Endothelial cell of umbilical vein (primary cell): Measurements from ENCODE around the gene KRT82.

Experiments used
- CTCF ChIP-seq, 2 donors: IDR thresholded peaks; 1 replicate in 1 of 2; 2 replicates in 1 of 2; pipeline ENCODE4 v1.5.1; 2011; ENCODE audit warnings: low read length in 2 of 2, mild to moderate bottlenecking in 2 of 2, moderate library complexity in 2 of 2, control low read depth in 1 of 2, inconsistent platforms in 1 of 2, low read depth in 1 of 2; ENCODE audit not compliant: insufficient read depth in 1 of 2; ENCODE audit errors: extremely low read depth in 1 of 2
- FOS ChIP-seq: IDR thresholded peaks from 2 replicates; pipeline ENCODE4 v1.6.1; 2011; ENCODE audit warnings: mild to moderate bottlenecking, low read length, moderate library complexity, borderline replicate concordance; ENCODE audit not compliant: insufficient read depth

- TF ChIP-seq FOS (no peak), CTCF (IDR thresholded peaks at IDR 0.05; ENCODE audit: extremely low read depth in 1 of 2, insufficient read depth in 1 of 2, low read depth in 1 of 2, low read length in 2 of 2) (no peak)
Observed at GRCh38 chr12:52351196-52352059, 54.7 kb downstream of the KRT82 start.
